Measurements from ENCODE around the gene CPEB4. TPM values are rescaled to one million over a fixed set of nuclear protein-coding genes. Genes with fewer than 3 reads are reported as not detected.

Gene CPEB4
- 10 to 100 TPM; 12.2 to 12.3 TPM for total RNA-seq

DNA sequence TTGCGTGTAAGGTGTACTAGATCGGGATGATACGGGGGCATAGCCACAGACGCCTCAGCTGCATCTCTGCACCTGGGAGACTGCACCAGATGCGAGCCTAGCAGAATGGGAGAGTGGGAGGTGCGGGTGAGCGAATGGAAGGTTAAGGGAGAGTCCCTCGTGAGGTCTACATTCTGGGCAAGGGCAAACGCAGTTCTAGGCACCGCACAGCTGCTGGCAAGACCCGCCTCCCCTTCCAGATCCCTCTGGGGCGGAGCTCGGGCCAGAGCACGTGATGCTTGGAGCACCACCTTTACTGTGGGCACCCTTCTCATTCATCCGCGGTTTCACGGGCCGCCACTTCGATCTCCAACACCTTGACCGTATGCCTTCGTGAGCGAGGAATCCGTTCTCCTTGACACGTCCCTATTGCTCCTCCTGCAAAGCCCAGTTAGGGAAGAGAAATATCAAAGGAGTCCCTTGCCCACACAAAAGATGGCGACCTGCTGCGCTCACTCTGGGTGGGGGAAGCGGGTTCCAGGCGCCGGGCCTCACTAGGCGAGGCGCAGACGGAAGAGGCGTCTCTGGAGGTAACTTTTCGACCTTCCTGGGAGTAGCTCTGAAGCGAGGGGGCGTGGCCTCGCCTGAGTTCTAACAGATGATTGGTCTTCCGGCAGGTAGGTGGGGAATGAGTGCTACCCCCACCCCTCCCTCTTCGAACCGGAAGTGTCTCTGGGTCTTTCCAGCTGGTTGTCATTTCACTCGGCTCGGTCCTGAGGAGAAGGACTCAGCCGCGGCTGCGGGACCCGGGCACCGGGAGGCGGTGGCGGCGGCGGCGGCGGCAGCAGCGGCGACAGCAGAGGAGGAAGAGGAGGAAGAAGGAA, at the start of gene CPEB4:
TSS of gene CPEB4 (plus strand) at position 740 of the 863 bp plus-strand sequence. CDS start 1,385 bp downstream, outside the sequence.
- CTCF ChIA-PET: interaction anchor here (0.6 to 1.2 kb wide), 2 partner anchors 246 to 272 kb away, joined by 3 to 4 read pairs; no protein-coding TSS in a partner anchor
- POLR2A ChIA-PET: interaction anchor here (0.7 to 1.7 kb wide), 3 partner anchors 30 to 272 kb away, joined by 3 to 16 read pairs (median 4); partner anchors contain the start of gene BOD1

DNA sequence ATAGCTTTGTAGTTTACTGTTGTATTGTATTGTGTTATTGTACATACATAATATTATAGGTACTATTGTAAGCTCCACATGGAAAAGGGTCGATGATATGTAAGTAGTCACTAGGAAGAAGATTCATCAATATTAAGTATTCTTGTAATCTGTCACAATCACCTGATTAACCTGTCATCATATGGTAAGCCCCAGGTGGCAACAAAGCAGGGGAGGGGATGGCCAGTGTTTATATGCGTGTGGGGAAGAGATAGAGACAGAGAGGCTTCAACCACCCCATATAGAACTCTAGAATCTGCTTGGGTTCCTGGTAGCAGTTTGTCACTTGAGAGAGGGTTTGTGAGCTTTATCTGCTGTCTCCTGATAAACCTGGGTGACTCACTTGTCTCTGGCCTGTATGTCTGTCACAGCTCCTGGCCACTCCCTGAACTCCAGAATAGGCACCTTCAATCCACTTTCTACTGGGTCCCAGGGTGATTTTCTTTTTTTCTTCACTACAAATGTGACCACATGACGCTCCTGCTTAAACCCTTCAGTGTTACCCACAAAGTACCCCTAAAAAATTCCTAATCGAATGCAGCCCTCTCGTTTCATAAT, 48.9 kb upstream of the CPEB4 start:
- CTCF ChIA-PET: interaction anchor here (1.2 kb wide), 1 partner anchor 19 kb away, joined by 3 read pairs; no protein-coding TSS in a partner anchor
- POLR2A ChIA-PET: no interaction called here

DNA sequence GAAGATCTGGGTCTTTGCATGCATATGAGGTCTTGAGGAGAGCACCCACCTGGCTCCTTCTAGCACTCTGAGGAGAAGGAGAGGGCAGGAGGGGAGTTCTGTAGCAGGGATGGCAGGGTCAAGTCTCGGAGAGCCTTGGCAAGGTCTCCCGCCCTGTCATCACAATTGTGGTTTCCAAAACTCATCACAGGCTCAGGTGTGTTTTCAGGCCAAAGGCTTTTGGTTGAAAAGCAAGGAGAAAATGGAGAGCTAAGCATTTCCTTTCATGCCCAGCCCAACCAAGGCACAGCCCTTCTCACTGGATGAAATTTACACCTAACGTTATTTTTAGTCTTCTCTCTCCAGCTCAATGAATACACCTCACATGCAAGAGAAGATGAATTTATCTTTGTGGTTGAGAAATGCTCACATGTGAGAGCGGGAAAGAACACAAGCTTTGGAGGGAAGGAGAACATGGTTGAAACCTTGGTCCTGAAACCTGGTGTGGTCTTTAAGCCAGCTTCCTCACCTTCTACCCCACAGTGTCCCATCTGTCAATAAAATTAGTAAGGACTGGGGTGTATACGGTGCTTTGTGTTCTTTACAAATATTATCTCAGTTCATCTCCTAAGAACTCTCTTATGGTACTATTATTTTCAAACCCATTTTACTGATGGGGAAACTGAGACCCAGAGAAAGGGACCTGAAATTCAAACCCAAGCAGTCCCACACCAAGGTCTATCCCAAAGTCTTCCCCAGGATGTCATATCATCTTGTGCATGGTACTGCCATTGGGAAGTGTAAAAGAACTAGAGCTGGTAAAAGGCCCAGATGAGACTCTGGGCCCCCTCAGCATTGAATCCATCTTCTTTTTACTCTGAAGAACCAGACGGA, 47.8 kb upstream of the CPEB4 start:
- POLR2A ChIA-PET: no interaction called here
- CTCF ChIA-PET: no interaction called here

DNA sequence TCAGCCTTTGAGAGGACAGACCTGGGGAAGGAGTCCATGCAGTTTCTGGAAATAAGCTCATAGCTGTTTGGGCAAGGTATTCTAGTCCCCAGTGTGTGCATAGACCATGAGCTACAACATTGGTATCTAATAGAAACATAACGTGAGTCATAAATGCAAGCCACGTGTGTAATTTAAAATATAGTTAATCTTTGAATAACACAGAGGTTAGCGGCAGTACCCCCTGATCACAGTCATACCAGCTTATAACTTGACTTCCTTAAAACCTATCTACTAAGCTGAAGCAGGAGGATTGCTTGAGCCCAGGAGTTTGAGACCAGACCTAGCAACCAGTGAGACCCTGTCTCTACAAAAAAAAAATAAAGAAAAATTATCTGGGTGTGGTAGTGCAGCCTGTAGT, 46.4 kb upstream of the CPEB4 start:
- ChIA-PET CTCF (no interaction called here), POLR2A (no interaction called here)

DNA sequence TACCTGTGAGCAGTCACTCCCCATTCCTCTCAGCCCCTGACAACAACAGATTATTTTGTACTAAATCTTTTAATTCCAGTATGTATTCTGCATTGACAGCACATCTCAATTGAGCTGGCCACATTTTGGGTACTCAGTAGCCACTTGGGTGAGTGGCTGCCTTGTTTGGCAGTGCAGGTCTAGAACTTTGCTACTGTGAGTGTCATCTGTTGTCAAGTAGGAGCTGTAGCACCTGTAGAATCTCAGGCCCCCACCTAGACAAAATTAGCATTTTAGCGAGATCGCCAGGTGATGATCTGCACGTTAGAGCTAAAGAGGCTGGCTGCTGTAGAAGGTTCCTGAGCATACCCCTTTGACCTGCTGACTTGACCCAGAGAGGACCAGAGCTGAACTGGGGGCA, 44.4 kb upstream of the CPEB4 start:
- ChIA-PET POLR2A (no interaction called here), CTCF (no interaction called here)

DNA sequence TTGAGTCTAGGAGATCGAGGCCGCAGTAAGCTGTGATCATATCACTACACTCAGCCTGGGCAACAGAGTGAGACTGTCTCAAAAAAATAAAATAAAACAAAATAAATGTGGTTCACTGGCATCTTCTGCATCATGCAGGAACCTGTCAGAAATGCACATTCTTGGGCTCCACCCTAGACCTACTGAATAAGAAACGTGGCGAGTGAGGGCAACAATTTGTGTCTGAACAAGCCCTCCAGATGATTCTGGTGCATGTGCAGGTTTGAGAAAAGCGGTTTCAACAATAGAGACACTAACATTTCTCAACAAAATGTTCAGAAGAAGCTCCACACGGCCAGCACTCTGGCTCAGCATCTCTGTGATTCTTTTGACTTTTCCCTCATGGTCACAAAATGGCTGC, 42.8 kb upstream of the CPEB4 start:
- ChIA-PET POLR2A (no interaction called here), CTCF (no interaction called here)

DNA sequence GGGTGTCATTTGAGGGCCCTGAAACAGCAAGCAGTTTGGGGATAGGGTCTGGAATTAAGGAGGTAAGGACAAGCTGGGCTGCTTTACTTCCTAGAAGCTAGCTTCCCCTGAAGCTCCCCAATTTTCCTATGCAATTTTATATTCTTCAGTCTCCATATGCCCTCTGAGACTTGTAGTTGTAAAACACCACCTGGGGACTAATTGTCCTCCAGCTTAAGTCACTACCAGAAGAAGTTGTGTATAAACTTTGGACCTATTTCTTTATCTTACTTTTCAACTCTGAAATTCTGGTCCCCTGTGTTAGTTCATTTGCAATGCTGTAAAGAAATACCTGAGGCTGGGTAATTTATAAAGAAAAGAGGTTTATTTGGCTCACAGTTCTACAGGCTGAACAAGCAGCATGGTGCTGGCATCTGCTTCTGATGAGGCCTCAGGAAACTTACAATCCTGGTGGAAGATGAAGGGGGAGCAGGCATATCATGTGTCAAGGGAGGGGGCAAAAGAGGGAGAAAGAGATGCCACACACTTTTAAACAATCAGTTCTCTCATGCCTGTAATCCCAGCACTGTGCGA, 41.1 kb upstream of the CPEB4 start:
- POLR2A ChIA-PET: no interaction called here
- CTCF ChIA-PET: no interaction called here

DNA sequence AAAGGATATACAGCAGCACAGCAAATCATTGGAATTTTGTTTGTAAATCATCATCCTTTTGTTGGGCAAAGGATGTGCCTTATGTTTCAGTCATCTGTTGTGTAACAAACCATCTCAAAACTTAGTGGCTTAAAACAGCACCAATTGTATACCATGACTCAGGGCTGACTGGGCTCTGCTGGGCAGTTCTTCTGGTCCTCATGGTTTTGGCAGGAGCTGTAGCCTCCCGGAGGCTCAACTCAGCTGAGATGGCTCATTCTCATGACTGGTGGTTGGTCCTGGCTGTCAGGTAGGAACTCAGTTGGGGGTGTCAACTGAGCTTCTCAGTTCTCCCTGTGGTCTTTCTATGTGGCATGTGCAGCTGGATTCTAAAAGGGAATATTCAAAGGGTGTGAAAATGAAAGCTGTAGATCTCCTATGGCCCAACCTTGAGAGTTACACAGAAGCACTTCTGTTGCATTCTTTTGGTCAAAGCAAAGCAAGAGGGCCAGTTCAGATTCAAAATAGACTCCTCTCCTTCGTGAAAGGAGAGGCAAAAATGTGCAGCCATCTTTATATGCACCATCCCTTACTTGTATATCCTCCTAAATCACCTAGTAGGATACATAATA, 39.1 kb upstream of the CPEB4 start:
- ChIA-PET CTCF (no interaction called here), POLR2A (no interaction called here)

DNA sequence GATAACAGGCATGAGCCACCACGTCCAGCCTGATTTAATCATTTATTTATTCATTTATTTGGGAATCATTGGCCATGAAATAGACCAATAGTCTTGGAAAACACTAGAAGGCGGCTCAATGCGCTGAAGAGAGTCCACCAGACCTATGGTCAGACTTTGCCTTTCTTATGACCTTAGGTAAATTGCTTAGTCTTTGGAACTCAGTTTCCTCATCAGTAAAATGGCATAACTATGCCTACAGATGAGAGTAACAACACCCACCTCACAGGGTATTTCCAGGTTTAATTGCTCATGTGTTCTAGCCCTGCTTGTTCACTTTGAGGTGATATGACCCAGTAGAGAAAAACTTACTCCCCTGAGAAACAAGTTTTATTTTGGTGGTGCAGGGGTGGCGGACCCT, 38.2 kb upstream of the CPEB4 start:
- POLR2A ChIA-PET: no interaction called here
- CTCF ChIA-PET: no interaction called here

DNA sequence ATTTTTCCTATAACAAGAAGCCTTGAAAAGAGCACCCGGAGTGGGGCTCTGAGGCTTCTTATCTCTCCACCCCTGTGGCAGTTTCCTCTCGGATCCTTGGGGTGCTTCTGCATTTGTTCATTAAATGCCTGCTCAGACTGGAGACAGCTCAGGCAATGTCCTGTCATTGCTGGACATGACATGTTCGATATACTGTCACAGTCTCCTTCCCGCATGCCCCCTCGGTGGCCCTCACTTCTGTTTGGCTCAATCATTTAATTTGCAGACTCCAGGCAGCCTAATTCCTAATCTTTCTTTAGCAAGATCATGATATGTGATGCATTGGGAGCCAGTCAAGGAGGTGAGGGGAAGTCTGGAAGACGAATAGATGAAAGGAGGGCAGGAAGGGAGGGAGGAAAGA, 37.5 kb upstream of the CPEB4 start:
- ChIA-PET CTCF (no interaction called here), POLR2A (no interaction called here)

DNA sequence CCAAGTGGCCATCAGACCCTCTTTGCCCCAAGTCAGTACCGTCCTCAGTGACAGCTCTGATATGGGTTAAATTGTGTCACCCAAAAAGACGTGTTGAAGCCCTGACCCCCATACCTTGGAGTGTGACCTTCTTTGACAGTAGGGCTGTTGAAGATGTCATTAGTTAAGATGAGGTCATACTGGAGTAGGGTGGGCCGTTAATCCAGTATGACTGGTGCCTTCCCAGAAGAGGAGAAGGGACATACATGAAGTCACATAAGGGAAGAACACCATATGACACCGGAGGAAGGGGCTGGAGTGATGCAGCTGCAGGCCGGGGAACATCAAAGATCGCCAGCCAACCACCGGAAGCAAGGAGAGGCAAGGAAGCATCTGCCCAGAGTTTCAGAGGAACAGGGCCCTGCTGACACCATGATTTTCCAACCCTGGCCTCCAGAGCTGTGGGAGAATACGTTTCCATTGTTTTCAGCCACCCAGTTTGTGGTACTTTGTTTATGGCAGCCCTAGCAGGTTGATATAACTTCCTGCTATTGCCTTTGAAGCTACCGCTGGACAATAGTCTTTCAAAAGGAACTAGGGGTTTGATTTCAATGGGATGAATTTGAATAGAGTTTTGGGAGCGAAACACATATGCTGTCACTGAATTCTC, 36.4 kb upstream of the CPEB4 start:
- CTCF ChIA-PET: no interaction called here

DNA sequence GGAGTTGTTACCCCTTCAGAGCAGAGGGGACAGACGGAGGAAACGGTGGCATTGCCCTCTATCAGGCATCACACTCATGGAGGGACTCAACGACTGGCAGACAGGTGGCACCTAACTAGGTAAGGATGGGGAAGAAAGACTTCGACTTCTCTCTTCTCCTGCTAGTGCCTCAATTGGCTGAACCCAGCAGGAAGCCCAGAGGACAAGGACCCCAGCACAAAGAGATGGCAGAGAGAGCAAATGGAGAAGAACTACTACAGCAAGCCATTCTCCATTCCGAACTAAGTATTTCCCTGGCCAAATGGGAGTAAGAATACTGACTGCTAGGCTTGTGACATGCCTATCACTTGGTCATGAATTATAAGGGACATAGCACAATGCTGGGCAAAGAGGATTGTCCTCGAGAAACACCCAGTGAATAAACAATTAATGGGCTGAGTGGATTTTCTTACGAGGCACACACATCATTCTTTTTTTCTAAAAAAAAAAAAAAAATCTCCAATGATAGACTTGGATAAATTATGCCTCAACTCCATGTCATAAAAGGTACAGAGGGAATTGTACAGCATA, 35.3 kb upstream of the CPEB4 start:
- ChIA-PET CTCF (no interaction called here), POLR2A (no interaction called here)

More for the DNA sequence above, 36.4 kb upstream of the CPEB4 start:
- POLR2A ChIA-PET: no interaction called here

DNA sequence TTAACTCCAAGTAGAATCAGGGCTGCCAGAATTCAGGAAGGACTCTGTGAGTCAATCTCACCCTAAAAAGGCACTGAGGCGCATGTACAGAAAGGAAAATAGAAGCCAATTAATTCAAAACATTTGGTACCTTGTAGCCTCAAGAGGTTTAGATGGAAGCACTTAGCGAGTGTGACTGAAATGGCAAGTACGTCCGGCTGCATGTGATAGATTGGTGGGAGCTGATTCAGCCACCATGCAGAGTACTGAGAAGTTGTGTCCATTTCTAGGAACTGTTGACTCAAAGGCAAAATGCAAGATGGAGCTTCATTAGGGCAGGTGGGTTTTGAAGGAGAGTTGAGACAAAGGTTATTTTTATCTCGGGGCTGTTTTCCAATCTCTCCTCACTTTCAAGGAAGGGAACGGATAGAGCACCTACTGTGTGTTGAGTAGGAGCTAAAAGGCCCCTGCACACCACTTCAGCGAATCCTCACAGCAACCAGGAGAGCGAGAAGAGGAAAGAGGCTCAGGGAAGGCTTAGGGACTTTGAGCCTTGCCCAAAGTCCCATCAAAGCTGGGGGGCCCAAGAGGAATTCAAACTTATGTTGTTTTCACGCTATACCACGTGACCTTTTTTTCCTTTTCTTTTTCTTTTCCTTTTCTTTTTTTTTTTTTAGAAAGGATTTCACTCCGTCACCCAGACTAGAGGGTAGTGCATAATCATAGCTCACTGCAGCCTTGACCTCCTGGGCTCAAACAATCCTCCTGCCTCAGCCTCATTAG, 34.6 kb upstream of the CPEB4 start:
- POLR2A ChIA-PET: interaction anchor here (0.6 kb wide), 1 partner anchor 25 kb away, joined by 3 read pairs; no protein-coding TSS in a partner anchor
- CTCF ChIA-PET: interaction anchor here (0.5 kb wide), 1 partner anchor 17 kb away, joined by 3 read pairs; no protein-coding TSS in a partner anchor

DNA sequence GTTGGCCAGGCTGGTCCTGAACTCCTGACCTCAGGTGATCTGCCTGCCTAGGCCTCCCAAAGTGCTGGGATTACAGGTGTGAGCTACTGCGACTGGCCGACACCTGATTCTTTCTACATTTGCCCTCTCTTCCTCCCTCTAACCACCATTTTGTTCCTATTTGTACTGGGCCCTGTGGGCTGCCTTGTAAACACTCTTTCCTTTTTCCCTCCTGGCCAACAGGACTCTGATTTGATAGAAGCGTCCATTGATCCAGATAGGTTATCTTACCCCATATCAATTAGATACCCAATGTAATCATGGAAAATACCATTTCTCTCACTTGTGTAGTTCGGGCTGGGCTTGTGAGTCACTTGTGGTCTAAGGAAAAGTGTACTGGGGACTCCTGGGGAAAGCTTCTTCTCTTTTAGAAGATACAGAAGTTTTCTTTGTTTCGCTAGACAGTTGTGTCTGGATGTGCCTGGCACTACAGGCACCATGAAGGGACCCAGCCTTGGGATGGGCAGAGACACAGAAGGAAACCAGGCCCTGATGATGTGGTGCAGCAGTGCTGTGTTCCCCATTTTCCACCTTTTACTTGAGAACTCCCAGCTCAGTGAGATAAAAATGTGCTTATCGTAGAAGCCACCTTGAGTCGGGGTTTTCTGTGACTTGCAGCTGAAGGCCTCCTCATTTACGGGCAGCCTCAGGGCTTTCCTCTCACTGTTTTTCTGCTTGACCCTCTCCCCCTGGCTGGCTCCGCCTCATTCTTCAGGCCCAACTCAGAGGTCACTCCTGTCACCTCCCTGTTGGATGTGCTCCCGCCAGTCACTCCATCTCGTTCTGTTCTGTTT, 32.8 kb upstream of the CPEB4 start:
- POLR2A ChIA-PET: no interaction called here
- CTCF ChIA-PET: no interaction called here

DNA sequence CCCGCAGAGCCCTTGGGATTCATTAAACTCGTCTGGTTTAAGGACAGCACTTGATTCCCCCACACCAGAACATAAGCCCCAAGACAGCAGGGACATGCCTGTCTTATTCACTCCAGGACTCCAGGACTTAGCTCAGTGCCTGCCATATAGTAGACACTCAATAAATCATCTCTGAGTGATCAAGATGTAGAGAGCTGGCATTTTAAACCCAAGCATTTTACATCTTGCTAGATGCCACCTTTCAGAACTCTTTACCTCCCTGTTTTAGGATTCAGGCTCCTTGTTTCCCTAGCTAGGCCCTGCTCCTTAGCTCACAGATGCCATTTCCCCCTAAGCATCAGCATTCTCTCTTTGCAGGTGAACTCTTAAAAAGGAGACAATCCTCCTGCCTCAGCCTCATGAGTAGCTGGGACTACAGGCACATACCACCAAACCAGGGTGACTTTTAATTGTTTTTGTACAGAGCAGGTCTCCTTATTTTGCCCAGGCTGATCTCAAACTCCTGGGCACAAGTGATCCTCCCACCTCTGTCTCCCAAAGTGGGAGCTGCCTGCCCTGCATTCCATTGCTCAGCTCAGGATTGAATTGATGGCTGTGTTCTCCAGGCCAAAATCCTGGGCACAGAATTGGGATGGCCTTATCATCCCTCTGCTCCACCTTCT, 32.0 kb upstream of the CPEB4 start:
- CTCF ChIA-PET: no interaction called here
- POLR2A ChIA-PET: no interaction called here

DNA sequence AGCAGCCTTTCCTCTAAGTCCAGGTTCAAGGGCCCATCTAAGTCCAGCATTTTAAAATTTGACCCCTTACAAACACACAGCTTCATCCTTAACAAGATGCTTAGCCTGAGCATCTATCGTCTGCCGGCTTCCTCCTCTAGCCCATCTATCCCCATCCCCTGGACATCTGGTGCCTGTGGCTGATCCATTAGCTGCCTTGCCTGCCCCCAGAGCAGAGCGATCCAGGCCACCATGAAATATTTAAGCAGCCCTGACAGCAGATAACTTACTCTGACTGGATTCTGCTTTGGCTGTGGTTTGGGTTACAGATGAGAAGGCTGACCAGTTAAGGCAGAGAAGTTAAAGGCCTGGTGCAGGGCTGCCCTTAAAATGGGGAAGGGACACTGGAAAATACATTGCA, 30.9 kb upstream of the CPEB4 start:
- POLR2A ChIA-PET: no interaction called here
- CTCF ChIA-PET: interaction anchor here (0.7 kb wide), 1 partner anchor 37 kb away, joined by 4 read pairs; no protein-coding TSS in a partner anchor

Data from activated CD8-positive, alpha-beta memory T cell treated with anti-CD3 and anti-CD28 coated beads for 36 hours (primary cell).